Pancreas (tissue), 10 donors: ENCODE results near the gene MORC1. TPM values are rescaled to one million over a fixed set of nuclear protein-coding genes. Genes with fewer than 3 reads are reported as not detected.

Source experiments
- ATAC-seq, 4 donors: fragments of 200-7000 bp; cut with Tn5 transposase; one replicate each; pipeline versions ENCODE4 v1.8.0 to v1.9.1; 2020; ENCODE audit warnings: mild to moderate bottlenecking in 4 of 4, moderate library complexity in 4 of 4
- DNase-seq, 6 donors: peaks; one replicate each; pipeline ENCODE4 v3.0.0-alpha.2; 2020
- FAIRE-seq: peaks from 2 replicates; lab custom pipeline; 2012; peaks lifted over from hg19 to GRCh38; lab: Jason Lieb, UNC
- H3K27ac ChIP-seq, 4 donors: fragments of 200-600 bp; sonication (generic); 1 replicate in 3 of 4; 2 replicates in 1 of 4; pipeline versions ENCODE4 v1.5.0 to v1.8.0; 2020
- H3K27me3 ChIP-seq, 4 donors: fragments of 200-600 bp; one replicate each; pipeline ENCODE4 v1.8.0; 2021
- H3K36me3 ChIP-seq, 3 donors: fragments of 200-600 bp; sonication (generic) in 1 of 3; one replicate each; pipeline versions ENCODE4 v1.5.0 to v1.8.0; 2020 to 2021
- H3K4me1 ChIP-seq, 3 donors: fragments of 200-600 bp; one replicate each; pipeline ENCODE4 v1.8.0; 2021
- H3K4me3 ChIP-seq, 4 donors: fragments of 200-600 bp; sonication (generic) in 2 of 4; one replicate each; pipeline versions ENCODE4 v1.5.0 to v1.8.0; 2020 to 2021
- H3K9me3 ChIP-seq, 4 donors: fragments of 200-600 bp; one replicate each; pipeline ENCODE4 v1.8.0; 2021
- WGBS, 2 donors: extraction: QIAGEN DNeasy Blood & Tissue Kit; methylation state at CpG; one replicate each; pipeline ENCODE4 v1.1.7; 2013; 5-methylcytosine and 5-hydroxymethylcytosine counted together
- intact Hi-C, 3 donors: fragments of 100-400 bp; cut with DNase I; formaldehyde crosslinking; loops; one replicate each; pipeline versions ENCODE4 v1.11.1 to v1.14.2; 2022
- polyA plus RNA-seq, 2 donors: library from polyadenylated mRNA; stranded (reverse); fragments of 200-250 nt; gene quantifications; one replicate each; pipeline ENCODE4 v1.2.3, GENCODE V29; 2013
- total RNA-seq, 6 donors: library from RNA; stranded (reverse); fragmentation: NEBNext Ultra II Directional in 4 of 6; extraction: Animal tissue kit (Norgen Biotek cat#: 25700) in 4 of 6; gene quantifications; one replicate each; pipeline versions ENCODE4 v1.2.1 to v1.2.4, GENCODE V29; 2021 to 2023
- TF ChIP-seq, protein P1 (sequence below), 4 donors: fragments of 200-600 bp; sonication (generic) in 3 of 4; IDR thresholded peaks; one replicate each; pipeline versions ENCODE4 v1.5.0 to v1.8.0; 2021; ENCODE audit warnings: antibody characterized with exemption in 4 of 4
- donor health status: healthy with polysubstance abuse.
- donor health status: DM: no; HTN: no; CAD: no; lungs with moderate emphysema.
- donor health status: DM: no; HTN: no; CAD: no.
- donor health status: control.
- donor health status: control.
- donor health status: Bipolar disorder and iron deficiency.
- donor health status: DM: yes; HTN: yes; CAD: no.
- donor health status: DM: no; HTN: no; CAD: no.
- donor health status: DM: no; HTN: no; CAD: no.
- donor health status: DM: yes; HTN: yes; CAD: no.

Gene MORC1
- total and polyA plus RNA-seq, 8 donors: not detected

DNA sequence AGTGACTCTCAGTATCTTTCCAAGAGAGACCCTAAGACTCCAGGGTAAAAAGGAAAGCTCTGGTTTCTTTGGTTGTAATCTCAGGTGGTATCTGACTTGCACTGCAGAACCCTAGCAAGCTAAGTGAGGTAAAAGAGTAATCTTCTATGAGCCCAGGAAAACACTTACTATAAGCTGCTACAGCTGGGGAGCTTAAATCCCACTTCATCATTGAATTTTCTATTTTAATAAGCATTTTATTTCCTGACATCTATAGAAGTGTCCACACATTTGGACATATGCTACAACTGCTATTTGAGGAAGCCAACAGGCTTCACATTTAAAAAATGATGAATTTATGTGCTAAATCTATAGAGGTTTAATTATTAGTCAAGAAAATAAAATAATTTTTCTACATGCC is 91.1 kb downstream of the MORC1 start:
- Histone ChIP-seq H3K9me3 (no peaks in the 10 kb centered on the region), H3K36me3 (no peaks in the 10 kb centered on the region), H3K27ac (no peak overlapping the region), H3K27me3 (no peaks in the 10 kb centered on the region), H3K4me3 (no peak overlapping the region), H3K4me1 (no peaks in the 10 kb centered on the region)
- DNase-seq: no peak
- TF ChIP-seq, protein P1, sequence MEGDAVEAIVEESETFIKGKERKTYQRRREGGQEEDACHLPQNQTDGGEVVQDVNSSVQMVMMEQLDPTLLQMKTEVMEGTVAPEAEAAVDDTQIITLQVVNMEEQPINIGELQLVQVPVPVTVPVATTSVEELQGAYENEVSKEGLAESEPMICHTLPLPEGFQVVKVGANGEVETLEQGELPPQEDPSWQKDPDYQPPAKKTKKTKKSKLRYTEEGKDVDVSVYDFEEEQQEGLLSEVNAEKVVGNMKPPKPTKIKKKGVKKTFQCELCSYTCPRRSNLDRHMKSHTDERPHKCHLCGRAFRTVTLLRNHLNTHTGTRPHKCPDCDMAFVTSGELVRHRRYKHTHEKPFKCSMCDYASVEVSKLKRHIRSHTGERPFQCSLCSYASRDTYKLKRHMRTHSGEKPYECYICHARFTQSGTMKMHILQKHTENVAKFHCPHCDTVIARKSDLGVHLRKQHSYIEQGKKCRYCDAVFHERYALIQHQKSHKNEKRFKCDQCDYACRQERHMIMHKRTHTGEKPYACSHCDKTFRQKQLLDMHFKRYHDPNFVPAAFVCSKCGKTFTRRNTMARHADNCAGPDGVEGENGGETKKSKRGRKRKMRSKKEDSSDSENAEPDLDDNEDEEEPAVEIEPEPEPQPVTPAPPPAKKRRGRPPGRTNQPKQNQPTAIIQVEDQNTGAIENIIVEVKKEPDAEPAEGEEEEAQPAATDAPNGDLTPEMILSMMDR (IDR thresholded peaks at IDR 0.05): no peak
- FAIRE-seq: no peak
- intact Hi-C loops: no loop called here
- no peak for ATAC-seq

DNA sequence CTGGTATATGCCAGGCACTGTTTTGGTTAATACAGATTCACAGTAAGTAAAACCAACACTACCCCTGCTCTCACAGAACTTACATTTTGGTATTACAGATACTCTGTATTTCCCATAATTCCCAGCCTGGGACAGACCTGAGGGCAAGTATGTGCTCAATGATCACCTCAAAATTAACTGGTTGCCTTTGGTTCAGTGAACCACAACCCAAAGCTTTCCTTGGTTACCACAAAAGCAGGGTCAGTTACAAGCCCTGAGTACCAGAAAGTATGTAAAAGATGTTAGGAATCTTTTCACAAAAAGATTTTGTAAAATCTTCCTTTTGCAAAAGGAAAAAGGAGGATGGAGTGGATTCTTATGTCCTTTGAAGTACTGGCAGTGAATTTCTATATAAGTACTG is 92.0 kb downstream of the MORC1 start:
- Histone ChIP-seq H3K4me3 (no peak overlapping the region), H3K9me3 (no peaks in the 10 kb centered on the region), H3K4me1 (no peaks in the 10 kb centered on the region), H3K36me3 (no peaks in the 10 kb centered on the region), H3K27me3 (no peaks in the 10 kb centered on the region), H3K27ac (no peak overlapping the region)
- FAIRE-seq (no peak), ATAC-seq (no peak), DNase-seq (no peak)
- TF ChIP-seq, protein P1 (IDR thresholded peaks at IDR 0.05): no peak
- intact Hi-C loops: no loop called here

DNA sequence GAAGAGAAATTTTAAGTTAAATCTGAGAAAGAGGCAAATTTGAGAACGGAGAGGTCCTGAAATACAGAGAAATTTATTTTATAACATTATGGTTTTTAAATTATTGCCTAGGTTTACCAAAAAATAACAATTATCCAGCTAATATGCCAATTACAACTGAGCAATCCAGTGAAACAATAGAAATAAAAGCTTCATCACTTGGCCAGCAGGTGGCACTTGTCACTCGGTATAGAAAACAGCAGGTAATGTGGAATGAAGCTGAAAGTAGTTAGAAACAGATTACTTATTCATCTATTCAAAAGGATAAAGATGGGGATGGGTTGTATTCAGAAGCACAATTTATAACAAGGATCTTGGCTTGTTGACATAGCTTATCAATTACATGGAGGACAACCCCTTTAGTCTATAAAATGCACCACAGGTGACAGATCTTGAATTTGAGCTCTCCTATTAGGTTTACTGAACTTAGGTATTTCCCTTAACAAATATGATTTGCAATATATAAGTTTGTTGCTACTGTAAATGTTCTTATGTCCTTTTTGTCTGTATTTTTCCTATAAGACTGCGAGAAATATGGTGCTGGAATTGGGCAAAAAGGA is 94.2 kb downstream of the MORC1 start:
- ATAC-seq: peak in 3 of 4 donors; percentile 76 to 82 (median 80)
- FAIRE-seq: peak; percentile 80
- Histone ChIP-seq H3K27me3 (no peaks in the 10 kb centered on the region), H3K4me1 (no peaks in the 10 kb centered on the region), H3K4me3 (no peak overlapping the region), H3K9me3 (no peaks in the 10 kb centered on the region), H3K36me3 (no peaks in the 10 kb centered on the region), H3K27ac (no peak overlapping the region)
- intact Hi-C loops: no loop called here
- 20 to 28% methylated on average over 3 of the region's 3 CpGs for WGBS, 2 donors
- DNase-seq: peak in 4 of 6 donors; percentile 12 to 36 (median 19)
- TF ChIP-seq, protein P1 (IDR thresholded peaks at IDR 0.05): peak; percentile 42 to 69 (median 56)

DNA sequence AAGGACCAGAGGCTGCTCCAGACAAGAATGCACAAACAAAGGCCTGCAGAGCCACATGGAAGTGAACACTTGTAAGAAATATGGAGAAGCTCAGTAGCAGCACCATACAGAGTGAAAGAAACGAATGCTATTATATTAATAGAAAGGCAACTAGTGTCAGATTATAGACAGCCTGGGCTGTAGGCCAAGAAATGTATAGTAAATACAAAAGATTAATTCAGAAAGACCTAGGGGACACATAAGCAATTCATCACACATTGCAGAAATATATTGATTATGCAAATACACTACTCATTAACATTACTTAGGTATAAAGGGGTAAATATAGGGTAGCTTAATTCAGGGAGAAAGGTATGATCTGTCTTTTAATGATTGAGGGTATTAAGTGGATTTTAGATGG is 94.8 kb downstream of the MORC1 start:
- intact Hi-C loops: no loop called here
- H3K36me3 ChIP-seq: no peaks in the 10 kb centered on the region
- no peak for DNase-seq
- H3K27ac ChIP-seq: no peak overlapping the region
- no peak overlapping the region for H3K4me3 ChIP-seq
- TF ChIP-seq, protein P1 (IDR thresholded peaks at IDR 0.05): no peak
- FAIRE-seq: no peak
- H3K27me3 ChIP-seq: no peaks in the 10 kb centered on the region
- 66 to 73% methylated on average over 1 of the region's 1 CpG for WGBS, 2 donors
- no peak for ATAC-seq
- H3K9me3 ChIP-seq: no peaks in the 10 kb centered on the region
- no peaks in the 10 kb centered on the region for H3K4me1 ChIP-seq

DNA sequence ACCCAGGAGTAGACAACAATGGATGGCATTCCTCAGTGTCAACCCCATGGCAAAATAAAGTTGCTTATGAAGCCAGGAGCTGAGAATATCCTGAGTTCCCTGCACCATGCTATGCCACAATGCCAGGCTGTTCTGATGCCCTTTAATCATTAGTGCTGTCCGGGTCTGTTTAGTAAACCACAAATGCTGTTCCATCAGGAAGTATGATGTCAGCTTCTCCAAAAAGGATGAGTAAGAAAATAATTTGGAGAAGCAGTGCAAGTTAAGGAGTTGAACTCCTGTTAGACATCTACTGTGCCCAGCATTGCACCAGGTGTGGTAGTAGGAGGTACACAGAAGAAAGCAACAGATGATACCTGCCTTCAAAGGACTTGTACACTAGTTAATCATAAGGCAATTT is 96.4 kb downstream of the MORC1 start:
- DNase-seq: no peak
- ATAC-seq: no peak
- no peaks in the 10 kb centered on the region for H3K36me3 ChIP-seq
- TF ChIP-seq, protein P1 (IDR thresholded peaks at IDR 0.05): no peak
- intact Hi-C loops: no loop called here
- no peaks in the 10 kb centered on the region for H3K9me3 ChIP-seq
- no peaks in the 10 kb centered on the region for H3K27me3 ChIP-seq
- WGBS, 2 donors: 48 to 68% methylated on average over 1 of the region's 1 CpG
- H3K27ac ChIP-seq: no peak overlapping the region
- H3K4me1 ChIP-seq: no peaks in the 10 kb centered on the region
- no peak overlapping the region for H3K4me3 ChIP-seq
- no peak for FAIRE-seq
